ENCODE measurements around the gene NBAS.

DNA sequence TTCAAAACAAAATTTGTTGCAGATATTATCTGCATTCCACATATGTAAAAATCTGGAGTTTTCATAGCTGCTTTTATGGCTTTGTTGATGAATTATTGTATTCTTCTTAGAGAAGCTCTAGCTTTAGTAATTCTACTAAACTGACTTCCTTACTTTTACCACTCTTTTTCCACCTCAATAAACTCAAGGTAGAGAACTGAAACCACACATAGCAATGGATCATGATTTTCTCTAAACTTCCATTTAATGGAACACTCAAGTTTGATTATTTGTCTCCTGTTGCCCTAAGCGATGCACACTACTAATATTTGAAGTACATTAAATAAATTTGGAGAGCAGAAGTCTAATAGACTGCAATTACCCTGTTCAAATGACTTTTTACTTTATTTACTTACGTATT is 192.0 kb downstream of the NBAS start:
- TF ChIP-seq, protein P1, sequence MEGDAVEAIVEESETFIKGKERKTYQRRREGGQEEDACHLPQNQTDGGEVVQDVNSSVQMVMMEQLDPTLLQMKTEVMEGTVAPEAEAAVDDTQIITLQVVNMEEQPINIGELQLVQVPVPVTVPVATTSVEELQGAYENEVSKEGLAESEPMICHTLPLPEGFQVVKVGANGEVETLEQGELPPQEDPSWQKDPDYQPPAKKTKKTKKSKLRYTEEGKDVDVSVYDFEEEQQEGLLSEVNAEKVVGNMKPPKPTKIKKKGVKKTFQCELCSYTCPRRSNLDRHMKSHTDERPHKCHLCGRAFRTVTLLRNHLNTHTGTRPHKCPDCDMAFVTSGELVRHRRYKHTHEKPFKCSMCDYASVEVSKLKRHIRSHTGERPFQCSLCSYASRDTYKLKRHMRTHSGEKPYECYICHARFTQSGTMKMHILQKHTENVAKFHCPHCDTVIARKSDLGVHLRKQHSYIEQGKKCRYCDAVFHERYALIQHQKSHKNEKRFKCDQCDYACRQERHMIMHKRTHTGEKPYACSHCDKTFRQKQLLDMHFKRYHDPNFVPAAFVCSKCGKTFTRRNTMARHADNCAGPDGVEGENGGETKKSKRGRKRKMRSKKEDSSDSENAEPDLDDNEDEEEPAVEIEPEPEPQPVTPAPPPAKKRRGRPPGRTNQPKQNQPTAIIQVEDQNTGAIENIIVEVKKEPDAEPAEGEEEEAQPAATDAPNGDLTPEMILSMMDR (IDR thresholded peaks at IDR 0.05) = no peak
- no peak for TF ChIP-seq POLR2AphosphoS5 (IDR thresholded peaks at IDR 0.05)
- no peak for TF ChIP-seq POLR2A (IDR thresholded peaks at IDR 0.05)
